GM23338 (cell line): ENCODE data around the gene MAP2K5. TPM values are rescaled to one million over a fixed set of nuclear protein-coding genes. Genes with fewer than 3 reads are reported as not detected.

Experiments used
- ATAC-seq: fragments of 200-7000 bp; cut with Tn5 transposase; 3 replicates; pipeline ENCODE4 v1.9.1; 2020
- DNase-seq: peaks from one replicate; pipeline ENCODE4 v3.0.0-alpha.2; 2015; ENCODE audit warnings: low spot score
- H2AFZ ChIP-seq: fragments of 200-600 bp; sonication (generic); 2 replicates; pipeline ENCODE4 v1.8.0; 2016; ENCODE audit warnings: antibody characterized with exemption, mild to moderate bottlenecking, moderate library complexity
- H3F3A ChIP-seq: fragments of 200-600 bp; sonication (generic); replicated peaks from 2 replicates; pipeline ENCODE4 v1.8.0; 2017; ENCODE audit warnings: antibody characterized with exemption, mixed run types, low read depth
- H3K27ac ChIP-seq: fragments of 200-600 bp; sonication (generic); 2 replicates; pipeline ENCODE4 v1.6.1; 2016; ENCODE audit warnings: low read depth
- H3K27me3 ChIP-seq: fragments of 200-600 bp; sonication (generic); 2 replicates; pipeline ENCODE4 v1.8.0; 2016; ENCODE audit warnings: mild to moderate bottlenecking, mixed run types, moderate library complexity; ENCODE audit not compliant: insufficient read depth
- H3K36me3 ChIP-seq: fragments of 200-600 bp; sonication (generic); 2 replicates; pipeline ENCODE4 v1.8.0; 2016; ENCODE audit warnings: mild to moderate bottlenecking; ENCODE audit not compliant: insufficient read depth
- H3K4me1 ChIP-seq: fragments of 200-600 bp; sonication (generic); 2 replicates; pipeline ENCODE4 v1.8.0; 2016; ENCODE audit warnings: mild to moderate bottlenecking, moderate library complexity; ENCODE audit not compliant: insufficient read depth
- H3K4me2 ChIP-seq: fragments of 200-600 bp; sonication (generic); 2 replicates; pipeline ENCODE4 v1.7.1; 2017; ENCODE audit warnings: mixed run types
- H3K4me3 ChIP-seq: fragments of 200-600 bp; sonication (generic); 2 replicates; pipeline ENCODE4 v1.6.1; 2016; ENCODE audit warnings: mixed run types
- H3K79me2 ChIP-seq: fragments of 200-600 bp; sonication (generic); replicated peaks from 2 replicates; pipeline ENCODE4 v1.8.0; 2017; ENCODE audit warnings: mild to moderate bottlenecking; ENCODE audit not compliant: insufficient read depth
- H3K9me2 ChIP-seq: fragments of 200-600 bp; sonication (generic); 2 replicates; pipeline ENCODE4 v1.8.0; 2017; ENCODE audit not compliant: insufficient read depth
- H4K20me1 ChIP-seq: fragments of 200-600 bp; sonication (generic); replicated peaks from 2 replicates; pipeline ENCODE4 v1.8.0; 2017; ENCODE audit warnings: mild to moderate bottlenecking; ENCODE audit not compliant: insufficient read depth
- H3K27ac Mint-ChIP-seq: 2 replicates; pipeline ENCODE4 v1.8.0; 2020; ENCODE audit warnings: inconsistent platforms, mild to moderate bottlenecking, moderate library complexity, mixed read lengths
- H3K27me3 Mint-ChIP-seq: 3 replicates; pipeline ENCODE4 v1.8.0; 2022; ENCODE audit warnings: low read depth, mild to moderate bottlenecking, moderate library complexity, mixed read lengths, inconsistent platforms; ENCODE audit not compliant: insufficient read depth, poor library complexity
- H3K36me3 Mint-ChIP-seq: 3 replicates; pipeline ENCODE4 v1.8.0; 2021; ENCODE audit warnings: low read depth, mild to moderate bottlenecking, inconsistent platforms, moderate library complexity, mixed read lengths
- H3K4me1 Mint-ChIP-seq: 3 replicates; pipeline ENCODE4 v1.8.0; 2020; ENCODE audit warnings: mild to moderate bottlenecking, inconsistent platforms, mixed read lengths
- H3K4me3 Mint-ChIP-seq: 3 replicates; pipeline ENCODE4 v1.8.0; 2021; ENCODE audit warnings: moderate library complexity, mild to moderate bottlenecking, inconsistent platforms, mixed read lengths
- H3K9me3 Mint-ChIP-seq: 3 replicates; pipeline ENCODE4 v1.8.0; 2020; ENCODE audit warnings: moderate library complexity, mild to moderate bottlenecking, inconsistent platforms, mixed read lengths
- ETS1 ChIP-seq: IDR thresholded peaks from 2 replicates; pipeline ENCODE4 v1.6.1; 2016; ENCODE audit warnings: antibody characterized with exemption
- EZH2 ChIP-seq: fragments of 200-600 bp; sonication (generic); IDR thresholded peaks from one replicate; pipeline ENCODE4 v1.8.0; 2017; ENCODE audit warnings: antibody characterized with exemption, mild to moderate bottlenecking, low read depth; ENCODE audit not compliant: unreplicated experiment
- REST ChIP-seq: IDR thresholded peaks from one replicate; pipeline ENCODE4 v1.6.1; 2018; ENCODE audit warnings: antibody characterized with exemption; ENCODE audit not compliant: unreplicated experiment
- ZNF331 ChIP-seq: fragments of 250-450 bp; sonication (Bioruptor Pico); IDR thresholded peaks from 2 replicates; pipeline ENCODE4 v1.5.0; 2020; ENCODE audit warnings: low read depth, mild to moderate bottlenecking, moderate library complexity
- ZNF462 ChIP-seq: fragments of 250-450 bp; sonication (Bioruptor Pico); IDR thresholded peaks from 2 replicates; pipeline ENCODE4 v1.5.0; 2020; ENCODE audit warnings: mild to moderate bottlenecking, moderate library complexity
- polyA plus RNA-seq: library from polyadenylated mRNA; unstranded; fragments of >200 nt; fragmentation: Nextera tagmentation; extraction: Ambion mirVana; gene quantifications from 2 replicates; pipeline ENCODE4 v1.2.1, GENCODE V29; 2016
- total RNA-seq: library from RNA; depleted of rRNA; stranded (reverse); fragments of >200 nt; shearing (Covaris generic); gene quantifications from 2 replicates; pipeline ENCODE4 v1.2.3, GENCODE V29; 2014

MAP2K5 gene
- total and polyA plus RNA-seq, 2 experiments from 2014 or later, result 6.5 to 13.6 TPM

GRCh38 chr15:67678089-67678488 lies 135.6 kb downstream of the MAP2K5 start (continued):
- TF ChIP-seq ZNF462 (CRISPR knock-in tag), result no peak

GRCh38 chr15:67678993-67679392 lies 136.5 kb downstream of the MAP2K5 start:
- H3K4me1 Mint-ChIP-seq, result peaks cover 13% of the 10 kb centered on the region
- peaks cover 9% of the 10 kb centered on the region for H3K9me3 Mint-ChIP-seq
- no peak overlapping the region for H3K4me3 ChIP-seq

More at GRCh38 chr15:67678993-67679392, 136.5 kb downstream of the MAP2K5 start:
- Histone ChIP-seq H3K9me2 (no peaks in the 10 kb centered on the region), H3K27ac (no peak overlapping the region), H3K4me1 (peaks cover 6% of the 10 kb centered on the region; the same call in 1 of the 2 replicates), H3K36me3 (0 out of 2 replicates have a peak, but pooled peaks cover under 1% of the 10 kb centered on the region), H2AFZ (no peak overlapping the region), H4K20me1 (no peaks in the 10 kb centered on the region), H3F3A (no peaks in the 10 kb centered on the region), H3K4me2 (no peak overlapping the region), H3K27me3 (no peaks in the 10 kb centered on the region), H3K79me2 (no peaks in the 10 kb centered on the region)
- TF ChIP-seq EZH2, result no peak
- TF ChIP-seq ZNF331 (CRISPR knock-in tag), result no peak
- no peak for TF ChIP-seq REST
- TF ChIP-seq ETS1, result no peak
- Mint-ChIP-seq H3K4me3 (no peak overlapping the region), H3K27ac (0 out of 2 replicates have a peak overlapping the region, but pooled peaks have one; percentile 31), H3K27me3 (peaks cover 7% of the 10 kb centered on the region), H3K36me3 (peaks cover 9% of the 10 kb centered on the region; the same call in 1 of the 3 replicates)
- ATAC-seq, result no peak
- DNase-seq, result no peak
